Esophagus muscularis mucosa (tissue), 4 donors: ENCODE results near the gene FAM13A. TPM values are rescaled to one million over a fixed set of nuclear protein-coding genes. Genes with fewer than 3 reads are reported as not detected.

Experiments used
- DNase-seq: peaks from one replicate; pipeline ENCODE4 v3.0.0-alpha.2; 2017; ENCODE audit errors: extremely low spot score
- H3K27ac ChIP-seq, 4 donors: fragments of 200-600 bp; sonication (generic); replicated peaks in 1 of 4; 1 replicate in 3 of 4; 2 replicates in 1 of 4; pipeline ENCODE4 v1.5.1; 2016 to 2019; ENCODE audit warnings: mild to moderate bottlenecking in 1 of 4
- H3K27me3 ChIP-seq, 4 donors: fragments of 200-600 bp; sonication (generic); one replicate each; pipeline versions ENCODE4 v1.5.1 to v1.6.0; 2016 to 2019
- H3K36me3 ChIP-seq, 4 donors: fragments of 200-600 bp; sonication (generic); one replicate each; pipeline ENCODE4 v1.5.1; 2016 to 2019
- H3K4me1 ChIP-seq, 4 donors: fragments of 200-600 bp; sonication (generic); one replicate each; pipeline ENCODE4 v1.5.1; 2016 to 2019
- H3K4me3 ChIP-seq, 4 donors: fragments of 200-600 bp; sonication (generic); 1 replicate in 2 of 4; 2 replicates in 2 of 4; pipeline ENCODE4 v1.5.1; 2016 to 2019; ENCODE audit warnings: mild to moderate bottlenecking in 4 of 4, moderate library complexity in 1 of 4
- H3K9me3 ChIP-seq, 4 donors: fragments of 200-600 bp; sonication (generic); 1 replicate in 3 of 4; 2 replicates in 1 of 4; pipeline ENCODE4 v1.5.1; 2016 to 2019
- EP300 ChIP-seq: sonication (generic); formaldehyde crosslinking; IDR thresholded peaks from one replicate; pipeline ENCODE4 v1.6.1; 2017; ENCODE audit warnings: antibody characterized with exemption
- POLR2A ChIP-seq: fragments of 450-650 bp; IDR thresholded peaks from one replicate; pipeline ENCODE4 v1.6.1; 2017; ENCODE audit warnings: antibody characterized with exemption, moderate library complexity, mild to moderate bottlenecking, low read depth
- POLR2AphosphoS5 ChIP-seq, 2 donors: sonication (generic); formaldehyde crosslinking; IDR thresholded peaks; one replicate each; pipeline ENCODE4 v1.6.1; 2017; ENCODE audit warnings: antibody characterized with exemption in 2 of 2
- WGBS: methylation state at CpG from one replicate; pipeline ENCODE4 v1.1.5; 2018; 5-methylcytosine and 5-hydroxymethylcytosine counted together
- intact Hi-C: fragments of 100-400 bp; cut with DNase I; formaldehyde crosslinking; loops from one replicate; pipeline ENCODE4 v1.15.1; 2023
- total RNA-seq, 4 donors: library from RNA; depleted of rRNA; stranded (reverse); fragments of >200 nt; gene quantifications; one replicate each; pipeline versions ENCODE4 v1.1.0 to v1.2.1, GENCODE V29; 2016
- TF ChIP-seq, protein P1 (sequence below), 3 experiments: fragments of 200-600 bp in 2 of 3; fragments of 450-650 bp in 1 of 3; sonication (generic) in 2 of 3; IDR thresholded peaks; one replicate each; pipeline ENCODE4 v1.5.1; 2017 to 2019; ENCODE audit warnings: antibody characterized with exemption in 3 of 3, mild to moderate bottlenecking in 2 of 3, moderate library complexity in 1 of 3

Gene FAM13A
- total RNA-seq, 4 donors from 2014 or later: 22.4 to 27.2 (median 26.0) TPM

DNA sequence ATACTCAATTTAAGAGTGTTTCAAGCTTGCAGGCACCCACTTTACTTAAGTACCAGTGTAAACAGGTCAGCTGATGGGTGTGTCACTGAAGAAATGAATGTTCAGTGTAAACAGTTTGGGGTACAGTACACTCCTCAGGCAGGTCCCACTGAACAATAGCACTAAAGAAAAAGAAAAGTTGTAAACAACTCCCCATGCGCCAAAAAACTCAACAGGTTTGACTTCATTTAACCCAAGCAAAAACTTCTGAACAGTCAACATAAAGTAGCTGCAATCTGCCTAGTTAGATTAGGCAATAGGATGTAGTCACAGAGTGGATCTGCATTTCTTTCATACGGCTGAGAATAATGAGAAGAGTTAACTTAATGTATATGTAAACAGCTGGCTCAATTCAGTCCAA, 93.2 kb downstream of the FAM13A start:
- WGBS: 86% methylated on average over 2 of the region's 2 CpGs
- intact Hi-C loops: no loop called here
- H3K9me3 ChIP-seq: no peaks in the 10 kb centered on the region
- peaks cover 0 to 4% (median 0%) of the 10 kb centered on the region in 4 donors for H3K4me1 ChIP-seq
- no peak for DNase-seq
- no peak overlapping the region for H3K27ac ChIP-seq
- no peak overlapping the region for H3K4me3 ChIP-seq
- no peaks in the 10 kb centered on the region for H3K36me3 ChIP-seq
- TF ChIP-seq, protein P1, sequence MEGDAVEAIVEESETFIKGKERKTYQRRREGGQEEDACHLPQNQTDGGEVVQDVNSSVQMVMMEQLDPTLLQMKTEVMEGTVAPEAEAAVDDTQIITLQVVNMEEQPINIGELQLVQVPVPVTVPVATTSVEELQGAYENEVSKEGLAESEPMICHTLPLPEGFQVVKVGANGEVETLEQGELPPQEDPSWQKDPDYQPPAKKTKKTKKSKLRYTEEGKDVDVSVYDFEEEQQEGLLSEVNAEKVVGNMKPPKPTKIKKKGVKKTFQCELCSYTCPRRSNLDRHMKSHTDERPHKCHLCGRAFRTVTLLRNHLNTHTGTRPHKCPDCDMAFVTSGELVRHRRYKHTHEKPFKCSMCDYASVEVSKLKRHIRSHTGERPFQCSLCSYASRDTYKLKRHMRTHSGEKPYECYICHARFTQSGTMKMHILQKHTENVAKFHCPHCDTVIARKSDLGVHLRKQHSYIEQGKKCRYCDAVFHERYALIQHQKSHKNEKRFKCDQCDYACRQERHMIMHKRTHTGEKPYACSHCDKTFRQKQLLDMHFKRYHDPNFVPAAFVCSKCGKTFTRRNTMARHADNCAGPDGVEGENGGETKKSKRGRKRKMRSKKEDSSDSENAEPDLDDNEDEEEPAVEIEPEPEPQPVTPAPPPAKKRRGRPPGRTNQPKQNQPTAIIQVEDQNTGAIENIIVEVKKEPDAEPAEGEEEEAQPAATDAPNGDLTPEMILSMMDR (IDR thresholded peaks at IDR 0.05): no peak
- no peak for TF ChIP-seq POLR2A
- no peak for TF ChIP-seq POLR2AphosphoS5 (IDR thresholded peaks at IDR 0.05)
- no peak for TF ChIP-seq EP300
- H3K27me3 ChIP-seq: no peaks in the 10 kb centered on the region

DNA sequence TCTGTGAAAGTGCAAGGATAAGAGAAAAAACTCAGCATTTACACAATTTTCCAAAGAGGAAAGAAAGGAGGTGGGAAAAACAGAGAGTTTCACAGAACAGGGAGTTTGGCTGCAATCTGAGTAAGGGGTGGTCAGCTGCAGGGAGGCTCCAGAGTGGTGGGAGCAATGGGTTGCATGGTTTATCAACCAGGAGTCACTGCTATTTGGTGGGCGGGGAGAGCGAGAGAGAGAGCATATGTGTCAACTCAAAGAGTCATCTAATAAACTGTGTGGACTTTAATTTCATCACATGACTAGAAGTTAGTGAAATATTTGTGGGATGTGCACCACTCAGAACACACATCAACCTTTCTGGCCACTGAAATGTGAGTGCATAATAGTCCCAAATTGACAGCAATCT, 94.6 kb downstream of the FAM13A start:
- 98% methylated on average over 2 of the region's 2 CpGs for WGBS
- no peak for DNase-seq
- Histone ChIP-seq H3K4me3 (no peak overlapping the region), H3K4me1 (peaks cover 4 to 9% (median 7%) of the 10 kb centered on the region in 4 donors), H3K27ac (no peak overlapping the region), H3K36me3 (no peaks in the 10 kb centered on the region), H3K27me3 (no peaks in the 10 kb centered on the region), H3K9me3 (no peaks in the 10 kb centered on the region)
- TF ChIP-seq, protein P1 (IDR thresholded peaks at IDR 0.05): no peak
- TF ChIP-seq EP300 (no peak), POLR2A (no peak), POLR2AphosphoS5 (IDR thresholded peaks at IDR 0.05) (no peak)
- intact Hi-C loops: no loop called here

DNA sequence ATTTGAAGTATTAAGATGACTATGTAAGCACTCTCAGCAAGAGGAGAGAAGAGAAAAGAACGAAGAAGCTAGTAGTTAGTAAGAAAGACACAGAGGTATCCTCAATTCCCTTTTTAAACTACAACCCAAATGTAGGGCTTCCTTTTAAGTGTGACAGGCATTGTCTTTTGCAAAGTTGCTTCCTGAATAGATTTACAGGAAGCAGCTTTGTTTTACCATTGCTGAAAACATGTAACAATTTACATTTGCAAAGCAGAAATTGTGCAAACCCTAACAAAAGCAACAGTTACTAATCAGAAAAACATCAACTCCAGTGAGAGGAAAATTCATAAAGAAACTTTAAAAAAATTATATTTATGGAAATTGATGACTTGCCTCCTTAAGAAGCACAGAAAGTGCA, 96.4 kb downstream of the FAM13A start:
- DNase-seq: no peak
- Histone ChIP-seq H3K4me3 (no peak overlapping the region), H3K27me3 (no peaks in the 10 kb centered on the region), H3K27ac (no peak overlapping the region), H3K9me3 (no peaks in the 10 kb centered on the region), H3K36me3 (peaks cover 0 to 4% (median 0%) of the 10 kb centered on the region in 4 donors), H3K4me1 (peaks cover 4 to 9% (median 7%) of the 10 kb centered on the region in 4 donors)
- 65% methylated on average over 1 of the region's 1 CpG for WGBS
- intact Hi-C loops: no loop called here
- TF ChIP-seq, protein P1 (IDR thresholded peaks at IDR 0.05): no peak
- TF ChIP-seq POLR2A: no peak

DNA sequence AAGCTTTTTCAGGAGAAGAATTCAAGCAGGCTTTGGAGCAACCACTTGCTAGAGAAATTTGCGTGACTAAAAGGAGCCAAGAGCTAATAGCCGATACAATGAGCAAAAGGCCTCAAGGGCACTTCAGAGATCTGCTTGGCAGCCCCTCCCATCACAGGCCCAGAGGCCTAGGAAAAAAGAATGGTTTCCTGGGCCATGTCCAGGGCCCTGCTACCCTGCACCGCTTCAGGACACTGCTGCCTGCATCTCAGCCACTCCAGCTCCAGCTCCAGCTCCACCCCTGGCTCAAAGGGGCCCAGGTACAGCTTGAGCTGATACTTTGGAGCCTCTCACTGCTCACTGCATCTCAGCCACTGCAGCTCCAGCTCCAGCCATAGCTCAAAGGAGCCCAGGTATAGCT, 98.9 kb downstream of the FAM13A start:
- Histone ChIP-seq H3K4me3 (no peak overlapping the region), H3K9me3 (no peaks in the 10 kb centered on the region), H3K4me1 (peaks cover 4 to 9% (median 7%) of the 10 kb centered on the region in 4 donors), H3K36me3 (peaks cover 0 to 4% (median 0%) of the 10 kb centered on the region in 4 donors), H3K27ac (no peak overlapping the region), H3K27me3 (no peaks in the 10 kb centered on the region)
- 94% methylated on average over 3 of the region's 3 CpGs for WGBS
- intact Hi-C loops: no loop called here
- TF ChIP-seq, protein P1 (IDR thresholded peaks at IDR 0.05): no peak
- TF ChIP-seq POLR2AphosphoS5 (IDR thresholded peaks at IDR 0.05) (no peak), POLR2A (no peak), EP300 (no peak)
- DNase-seq: no peak

DNA sequence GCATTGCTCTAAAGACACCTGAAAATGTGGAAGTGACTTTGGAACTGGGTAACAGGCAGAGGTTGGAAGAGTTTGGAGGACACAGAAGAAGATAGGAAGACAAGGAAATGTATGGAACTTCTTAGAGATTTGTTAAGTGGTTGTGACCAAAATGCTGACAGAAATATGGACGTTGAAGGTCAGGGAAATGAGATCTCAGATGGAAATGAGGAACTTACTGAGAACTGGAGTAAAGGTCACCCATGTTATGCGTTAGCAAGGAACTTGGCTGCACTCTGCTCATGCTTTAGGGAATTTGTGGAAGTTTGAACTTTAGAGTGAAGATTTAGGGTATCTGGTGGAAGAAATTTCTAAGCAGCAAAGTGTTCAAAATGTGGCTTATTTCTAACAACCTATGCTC, 99.4 kb downstream of the FAM13A start:
- H3K9me3 ChIP-seq: no peaks in the 10 kb centered on the region
- no peak overlapping the region for H3K4me3 ChIP-seq
- 57% methylated on average over 2 of the region's 2 CpGs for WGBS
- intact Hi-C loops: no loop called here
- no peak for TF ChIP-seq EP300
- TF ChIP-seq POLR2AphosphoS5 (IDR thresholded peaks at IDR 0.05): no peak
- no peak for TF ChIP-seq POLR2A
- TF ChIP-seq, protein P1 (IDR thresholded peaks at IDR 0.05): no peak
- DNase-seq: no peak
- H3K4me1 ChIP-seq: peaks cover 5 to 9% (median 7%) of the 10 kb centered on the region in 4 donors
- H3K27me3 ChIP-seq: no peaks in the 10 kb centered on the region
- H3K36me3 ChIP-seq: peaks cover 0 to 4% (median 0%) of the 10 kb centered on the region in 4 donors
- H3K27ac ChIP-seq: no peak overlapping the region
